ENCODE measurements around the gene DNMT3A.

DNMT3A gene

DNA sequence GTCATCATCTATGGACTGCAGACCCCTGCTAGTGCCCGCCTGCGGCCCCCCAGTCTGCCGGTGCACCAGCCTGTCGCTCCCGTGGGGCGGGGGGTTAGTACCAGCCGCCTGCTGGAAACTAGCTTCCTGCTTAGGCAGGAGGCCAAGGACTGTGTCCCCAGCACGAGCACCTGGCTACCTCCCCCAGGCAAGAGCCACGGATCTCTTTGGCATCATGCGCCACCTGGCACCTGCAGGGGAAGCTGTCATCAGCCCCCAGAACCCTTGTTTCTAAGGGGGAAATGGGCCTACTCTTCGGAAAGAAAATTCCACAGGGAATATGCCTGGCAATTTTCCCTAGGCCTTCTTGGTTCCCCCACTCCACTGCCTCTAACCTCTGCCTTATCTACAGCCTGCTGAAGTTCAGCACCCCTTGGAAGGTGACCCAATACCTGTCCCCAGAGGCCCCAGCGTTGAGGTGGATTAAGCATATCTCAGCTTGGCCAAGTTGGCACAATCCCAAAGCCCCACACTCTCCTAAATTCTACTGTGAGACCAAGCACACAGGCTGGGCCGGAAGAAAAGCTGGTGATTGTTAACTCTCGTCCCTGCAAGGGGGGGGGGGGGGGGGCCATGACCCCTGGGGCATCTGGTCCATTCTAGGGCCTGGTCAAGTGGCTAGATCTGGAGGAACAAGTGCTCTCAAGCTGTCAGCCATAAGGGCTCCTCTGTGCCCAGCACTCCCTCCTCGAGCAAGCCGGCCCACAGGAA is 111.4 kb downstream of the DNMT3A start:
- no peak for TF ChIP-seq ZFX (IDR thresholded peaks at IDR 0.05)
- TF ChIP-seq, protein P1, sequence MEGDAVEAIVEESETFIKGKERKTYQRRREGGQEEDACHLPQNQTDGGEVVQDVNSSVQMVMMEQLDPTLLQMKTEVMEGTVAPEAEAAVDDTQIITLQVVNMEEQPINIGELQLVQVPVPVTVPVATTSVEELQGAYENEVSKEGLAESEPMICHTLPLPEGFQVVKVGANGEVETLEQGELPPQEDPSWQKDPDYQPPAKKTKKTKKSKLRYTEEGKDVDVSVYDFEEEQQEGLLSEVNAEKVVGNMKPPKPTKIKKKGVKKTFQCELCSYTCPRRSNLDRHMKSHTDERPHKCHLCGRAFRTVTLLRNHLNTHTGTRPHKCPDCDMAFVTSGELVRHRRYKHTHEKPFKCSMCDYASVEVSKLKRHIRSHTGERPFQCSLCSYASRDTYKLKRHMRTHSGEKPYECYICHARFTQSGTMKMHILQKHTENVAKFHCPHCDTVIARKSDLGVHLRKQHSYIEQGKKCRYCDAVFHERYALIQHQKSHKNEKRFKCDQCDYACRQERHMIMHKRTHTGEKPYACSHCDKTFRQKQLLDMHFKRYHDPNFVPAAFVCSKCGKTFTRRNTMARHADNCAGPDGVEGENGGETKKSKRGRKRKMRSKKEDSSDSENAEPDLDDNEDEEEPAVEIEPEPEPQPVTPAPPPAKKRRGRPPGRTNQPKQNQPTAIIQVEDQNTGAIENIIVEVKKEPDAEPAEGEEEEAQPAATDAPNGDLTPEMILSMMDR (conservative IDR thresholded peaks at IDR 0.05), result no peak
- H3K27ac ChIP-seq, result no peak overlapping the region

DNA sequence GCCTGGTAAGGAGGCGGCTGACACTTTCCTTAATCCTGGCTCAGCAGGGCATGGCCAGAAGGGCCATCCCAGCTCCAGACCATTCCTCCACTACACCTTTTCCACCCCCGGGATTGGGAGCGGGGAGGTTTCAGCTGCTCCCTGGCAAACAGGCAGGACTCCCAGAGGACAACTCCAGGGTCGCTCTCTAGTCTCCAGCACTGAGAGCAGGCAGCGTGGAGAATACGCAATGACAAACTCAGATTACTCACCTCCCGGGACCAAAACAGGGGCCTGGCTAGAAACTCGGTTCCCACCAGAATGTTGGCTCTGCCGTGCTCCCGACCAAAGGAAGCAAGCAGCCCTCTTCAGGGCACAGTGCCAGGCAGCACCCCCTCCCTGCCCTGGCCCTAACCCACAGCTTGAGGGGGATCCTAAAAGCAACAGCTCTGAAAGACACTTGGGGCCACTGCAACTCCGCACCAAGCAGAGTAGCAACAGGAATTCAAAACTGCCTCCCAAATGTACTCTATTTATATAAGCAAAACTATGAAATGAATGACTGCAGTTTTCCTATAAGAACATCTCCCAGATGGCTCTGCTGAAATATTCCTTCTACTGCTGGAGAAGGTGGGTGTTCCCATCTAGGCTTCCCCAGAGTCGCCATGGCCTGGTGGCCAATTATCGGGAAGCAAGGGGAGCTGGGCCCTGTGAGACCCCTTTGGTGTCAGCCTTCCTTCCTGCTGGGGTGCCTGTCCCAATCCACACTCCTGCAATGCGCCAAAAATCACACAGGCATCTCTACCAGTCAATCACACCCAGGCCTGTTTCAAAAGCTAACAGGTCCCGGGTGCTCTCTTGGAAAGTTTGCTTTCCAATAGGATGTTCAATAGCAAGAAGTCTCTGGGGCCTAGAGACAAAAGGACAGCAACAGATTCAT is 112.2 kb downstream of the DNMT3A start:
- no peak overlapping the region for H3K27ac ChIP-seq
- TF ChIP-seq, protein P1 (conservative IDR thresholded peaks at IDR 0.05), result no peak
- no peak for TF ChIP-seq ZFX (IDR thresholded peaks at IDR 0.05)

DNA sequence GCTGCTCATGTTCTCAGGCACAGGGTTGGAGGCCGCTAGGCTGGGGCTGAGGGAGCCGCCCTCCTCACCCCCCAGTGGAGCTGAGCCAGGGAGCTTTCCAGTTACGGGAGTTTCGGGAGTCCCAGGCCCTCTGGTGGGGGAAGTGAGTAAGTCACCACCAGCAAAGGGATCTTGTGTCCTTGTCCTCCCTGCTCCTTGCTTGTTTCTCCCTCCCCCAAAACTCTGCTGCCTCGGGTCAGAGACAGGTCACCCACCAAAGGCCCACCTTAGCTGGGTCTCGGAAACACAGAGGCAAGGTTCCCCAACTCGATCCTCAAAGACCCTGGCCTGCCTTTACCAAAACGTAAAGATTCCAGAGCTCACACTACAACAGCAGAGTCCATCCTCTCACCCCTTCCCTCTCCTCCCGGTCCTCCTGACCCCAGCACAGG is 112.9 kb downstream of the DNMT3A start:
- H3K27ac ChIP-seq, result no peak overlapping the region
- TF ChIP-seq, protein P1 (conservative IDR thresholded peaks at IDR 0.05), result peak; percentile 79
- TF ChIP-seq ZFX (IDR thresholded peaks at IDR 0.05), result no peak

DNA sequence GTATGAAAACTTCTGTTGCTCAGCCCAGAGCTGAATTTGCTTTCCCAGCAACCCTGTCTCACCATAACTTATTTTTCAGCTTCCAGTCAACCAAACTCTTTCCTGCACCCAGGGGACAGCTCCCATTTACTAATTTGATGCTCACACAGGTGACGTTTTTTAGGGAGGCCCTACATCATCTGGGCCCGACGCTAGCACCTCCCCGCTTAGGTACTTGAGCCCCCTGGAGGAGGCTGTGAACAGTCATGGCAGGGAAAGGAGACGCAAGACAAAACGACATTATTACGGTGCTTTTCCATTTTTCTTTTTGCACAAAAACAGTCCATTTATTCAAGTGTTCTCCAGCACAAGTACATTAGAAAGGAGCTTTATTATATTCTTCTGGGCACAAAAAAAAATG is 114.1 kb downstream of the DNMT3A start:
- no peak overlapping the region for H3K27ac ChIP-seq
- TF ChIP-seq, protein P1 (conservative IDR thresholded peaks at IDR 0.05), result no peak
- no peak for TF ChIP-seq ZFX (IDR thresholded peaks at IDR 0.05)

DNA sequence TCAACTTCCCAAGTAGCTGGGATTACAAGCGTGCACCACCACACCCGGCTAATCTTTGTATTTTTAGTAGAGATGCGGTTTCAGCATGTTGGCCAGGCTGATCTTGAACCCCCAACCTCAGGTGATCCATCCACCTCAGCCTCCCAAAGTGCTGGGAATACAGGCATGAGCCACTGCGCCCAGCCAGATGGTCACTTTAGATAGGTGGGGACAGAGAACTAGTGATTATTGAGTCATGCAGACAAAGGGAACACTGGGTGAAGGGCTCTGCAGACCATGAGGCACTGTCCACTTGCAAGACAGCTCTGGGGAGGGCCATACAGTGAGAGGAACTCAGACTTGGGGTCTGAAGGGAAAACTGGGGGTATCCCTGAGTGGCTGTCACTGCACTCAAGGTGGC is 114.9 kb downstream of the DNMT3A start:
- no peak for TF ChIP-seq ZFX (IDR thresholded peaks at IDR 0.05)
- TF ChIP-seq, protein P1 (conservative IDR thresholded peaks at IDR 0.05), result no peak
- no peak overlapping the region for H3K27ac ChIP-seq

DNA sequence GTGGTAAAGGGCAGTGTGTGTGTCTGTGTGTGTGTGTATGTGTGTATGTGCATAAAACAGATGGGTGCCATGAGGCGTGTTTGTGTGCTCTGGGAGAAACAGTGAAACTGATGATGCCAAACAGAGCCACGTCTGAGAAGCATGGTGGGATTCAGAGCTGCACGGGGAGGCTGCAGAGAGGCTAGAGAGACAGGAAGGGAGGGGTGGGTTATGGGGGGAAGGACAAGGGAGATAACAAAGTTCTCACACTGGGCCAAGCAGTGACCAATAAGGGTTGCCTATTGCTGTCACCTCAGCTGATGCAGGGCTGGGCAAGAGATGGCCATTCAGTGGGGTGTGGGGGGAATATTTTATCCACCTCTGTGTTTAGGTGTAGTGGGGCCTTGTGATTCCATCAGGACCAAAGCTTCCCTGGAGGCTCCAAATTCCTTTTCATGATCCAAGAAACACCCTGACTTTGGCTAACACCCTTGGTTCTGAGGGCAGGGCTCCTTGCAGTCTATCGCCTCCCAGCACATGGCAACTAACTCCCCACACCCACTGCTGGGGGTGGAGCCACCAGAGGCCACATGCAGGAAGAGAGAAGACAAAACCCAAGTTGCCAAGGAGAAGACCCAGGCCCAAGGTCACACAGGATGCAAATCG is 119.1 kb downstream of the DNMT3A start:
- TF ChIP-seq ZFX (IDR thresholded peaks at IDR 0.05), result no peak
- TF ChIP-seq, protein P1 (conservative IDR thresholded peaks at IDR 0.05), result no peak
- H3K27ac ChIP-seq, result no peak overlapping the region

Data from C4-2B (cell line).